Erythroblast (primary cell): ENCODE data around the gene MPRIP.

Experiments used
- DNase-seq, 2 experiments: peaks; one replicate each; lab custom pipeline; 2025; lab: John Stamatoyannopoulos, UW
- GATA1 ChIP-seq: IDR thresholded peaks from 2 replicates; pipeline ENCODE4 v1.6.1; 2011; ENCODE audit warnings: low read depth, mild to moderate bottlenecking, control low read depth, low read length, moderate library complexity
- POLR2A ChIP-seq: IDR thresholded peaks from 2 replicates; pipeline ENCODE4 v1.6.1; 2011; ENCODE audit warnings: mild to moderate bottlenecking, low read length

The MPRIP gene

GRCh38 chr17:17062356-17062755, 20.1 kb downstream of the MPRIP start:
- no peak for TF ChIP-seq GATA1
- no peak for TF ChIP-seq POLR2A
- no peak for DNase-seq

GRCh38 chr17:17062866-17063265, 20.6 kb downstream of the MPRIP start:
- no peak for DNase-seq
- TF ChIP-seq POLR2A (no peak), GATA1 (no peak)

GRCh38 chr17:17063546-17064122, 21.4 kb downstream of the MPRIP start:
- no peak for DNase-seq
- TF ChIP-seq POLR2A (no peak), GATA1 (no peak)

GRCh38 chr17:17064322-17064721, 22.1 kb downstream of the MPRIP start:
- TF ChIP-seq GATA1 (no peak), POLR2A (no peak)
- DNase-seq: no peak

GRCh38 chr17:17066021-17066420, 23.8 kb downstream of the MPRIP start:
- no peak for TF ChIP-seq GATA1
- no peak for TF ChIP-seq POLR2A
- DNase-seq: no peak

GRCh38 chr17:17067257-17067656, 25.0 kb downstream of the MPRIP start:
- no peak for TF ChIP-seq GATA1
- peak in 1 of 2 experiments; percentile 16 for DNase-seq

GRCh38 chr17:17069849-17070248, 27.6 kb downstream of the MPRIP start:
- TF ChIP-seq GATA1 (no peak), POLR2A (no peak)
- DNase-seq: no peak

- DNase-seq: no peak
- TF ChIP-seq POLR2A (no peak), GATA1 (no peak)
Observed at GRCh38 chr17:17070931-17071330, 28.7 kb downstream of the MPRIP start.

- TF ChIP-seq GATA1 (no peak), POLR2A (no peak)
Observed at GRCh38 chr17:17071531-17072360, 29.5 kb downstream of the MPRIP start.

GRCh38 chr17:17072546-17072945, 30.3 kb downstream of the MPRIP start:
- TF ChIP-seq POLR2A (no peak), GATA1 (no peak)
- DNase-seq: no peak

More at GRCh38 chr17:17071531-17072360, 29.5 kb downstream of the MPRIP start:
- DNase-seq: no peak

GRCh38 chr17:17073030-17073564, 30.8 kb downstream of the MPRIP start:
- TF ChIP-seq GATA1 (no peak), POLR2A (no peak)
- DNase-seq: no peak

GRCh38 chr17:17073581-17074403, 31.5 kb downstream of the MPRIP start:
- no peak for TF ChIP-seq GATA1
- no peak for TF ChIP-seq POLR2A

GRCh38 chr17:17075125-17075781, 33.0 kb downstream of the MPRIP start:
- peak; percentile 27 to 52 for DNase-seq

More at GRCh38 chr17:17073581-17074403, 31.5 kb downstream of the MPRIP start:
- no peak for DNase-seq

GRCh38 chr17:17076066-17076465, 33.8 kb downstream of the MPRIP start:
- no peak for DNase-seq
- TF ChIP-seq POLR2A (no peak), GATA1 (no peak)

More at GRCh38 chr17:17075125-17075781, 33.0 kb downstream of the MPRIP start:
- TF ChIP-seq POLR2A (no peak), GATA1 (no peak)
